Activated naive CD8-positive, alpha-beta T cell treated with anti-CD3 and anti-CD28 coated beads, Interleukin-2, amount 10 ng/mL, durations not matched to agents 7 days and 5 days (primary cell): ENCODE measurements around the gene FHL2. TPM values are rescaled to one million over a fixed set of nuclear protein-coding genes. Genes with fewer than 3 reads are reported as not detected.
"Not testable (repeated sequence)": the region's sequence is repeated elsewhere in the genome, so short reads cannot be mapped to it uniquely, and the experiment has no call there.

Source experiments
- ATAC-seq: fragments of 150-1000 bp; cut with Tn5 transposase; one replicate; pipeline ENCODE4 v1.10.0; 2021; ENCODE audit warnings: low read depth, moderate library complexity
- POLR2A ChIA-PET: fragments of 350-600 bp; sonication (Branson Sonifier 250); formaldehyde crosslinking; loops from one replicate; lab custom pipeline; 2021; ENCODE audit warnings: antibody characterized with exemption; lab: Charles Lee
- DNase-seq: peaks from one replicate; pipeline ENCODE4 v3.0.0; 2021
- H3K27ac Mint-ChIP-seq: one replicate; pipeline ENCODE4 v1.8.0; 2022; ENCODE audit warnings: mild to moderate bottlenecking, mixed read lengths
- H3K27me3 Mint-ChIP-seq: one replicate; pipeline ENCODE4 v1.8.0; 2022; ENCODE audit warnings: mild to moderate bottlenecking, moderate library complexity, mixed read lengths
- H3K36me3 Mint-ChIP-seq: one replicate; pipeline ENCODE4 v1.8.0; 2021; ENCODE audit warnings: mild to moderate bottlenecking, mixed read lengths
- H3K4me1 Mint-ChIP-seq: one replicate; pipeline ENCODE4 v1.8.0; 2021; ENCODE audit warnings: mixed read lengths
- H3K4me3 Mint-ChIP-seq: one replicate; pipeline ENCODE4 v1.8.0; 2022; ENCODE audit warnings: mild to moderate bottlenecking, moderate library complexity, mixed read lengths
- H3K9me3 Mint-ChIP-seq: one replicate; pipeline ENCODE4 v1.8.0; 2021; ENCODE audit warnings: mixed read lengths
- total RNA-seq, 2 experiments: library from RNA; stranded (reverse); gene quantifications; one replicate each; pipeline ENCODE4 v1.2.3, GENCODE V29; 2021

The FHL2 gene
- total RNA-seq, 2 experiments from 2014 or later: 0.80 to 1.1 TPM

GRCh38 chr2:105328281-105329196, 70.3 kb downstream of the FHL2 start:
- H3K36me3 Mint-ChIP-seq: peaks cover 9% of the 10 kb centered on the region
- H3K4me1 Mint-ChIP-seq: peaks cover 27% of the 10 kb centered on the region
- H3K27me3 Mint-ChIP-seq: no peaks in the 10 kb centered on the region
- POLR2A ChIA-PET: interaction anchor here (1.1 to 1.7 kb wide), 4 partner anchors 9 to 27 kb away, joined by 3 to 6 read pairs (median 4); partner anchors contain the start of gene C2orf49
- peak overlapping the region; percentile 88 for H3K27ac Mint-ChIP-seq
- DNase-seq: peak; percentile 54
- no peaks in the 10 kb centered on the region for H3K9me3 Mint-ChIP-seq
- no peak for ATAC-seq
- peak overlapping the region; percentile 86 for H3K4me3 Mint-ChIP-seq

- DNase-seq: no peak
- Mint-ChIP-seq H3K27ac (no peak overlapping the region), H3K9me3 (no peaks in the 10 kb centered on the region), H3K36me3 (peaks cover 9% of the 10 kb centered on the region), H3K4me1 (peaks cover 33% of the 10 kb centered on the region), H3K27me3 (no peaks in the 10 kb centered on the region), H3K4me3 (peak overlapping the region; percentile 86)
- POLR2A ChIA-PET: no interaction called here
- ATAC-seq: no peak
Observed at GRCh38 chr2:105327690-105328089, 71.2 kb downstream of the FHL2 start.

- POLR2A ChIA-PET, H3K27ac Mint-ChIP-seq, ATAC-seq, H3K36me3 Mint-ChIP-seq, H3K4me3 Mint-ChIP-seq, H3K27me3 Mint-ChIP-seq, DNase-seq, H3K9me3 Mint-ChIP-seq: not testable (repeated sequence)
- peaks cover 33% of the 10 kb centered on the region for H3K4me1 Mint-ChIP-seq
Observed at GRCh38 chr2:105327271-105327670, 71.6 kb downstream of the FHL2 start.

GRCh38 chr2:105325389-105325963, 73.4 kb downstream of the FHL2 start:
- H3K27me3 Mint-ChIP-seq: no peaks in the 10 kb centered on the region
- no peak overlapping the region for H3K4me3 Mint-ChIP-seq
- peaks cover 29% of the 10 kb centered on the region for H3K4me1 Mint-ChIP-seq
- no peak for ATAC-seq
- H3K9me3 Mint-ChIP-seq: no peaks in the 10 kb centered on the region
- no peak for DNase-seq
- POLR2A ChIA-PET: no interaction called here
- peaks cover 9% of the 10 kb centered on the region for H3K36me3 Mint-ChIP-seq
- no peak overlapping the region for H3K27ac Mint-ChIP-seq

- Mint-ChIP-seq H3K9me3 (no peaks in the 10 kb centered on the region), H3K36me3 (peaks cover 9% of the 10 kb centered on the region), H3K27me3 (no peaks in the 10 kb centered on the region), H3K27ac (no peak overlapping the region), H3K4me1 (peaks cover 25% of the 10 kb centered on the region), H3K4me3 (no peak overlapping the region)
- ATAC-seq (no peak), DNase-seq (no peak)
- POLR2A ChIA-PET: no interaction called here
Observed at GRCh38 chr2:105324732-105325131, 74.1 kb downstream of the FHL2 start.

GRCh38 chr2:105324101-105324500, 74.8 kb downstream of the FHL2 start:
- DNase-seq (no peak), ATAC-seq (no peak)
- Mint-ChIP-seq H3K27ac (no peak overlapping the region), H3K27me3 (no peaks in the 10 kb centered on the region), H3K36me3 (peaks cover 8% of the 10 kb centered on the region), H3K9me3 (no peaks in the 10 kb centered on the region), H3K4me1 (peaks cover 24% of the 10 kb centered on the region), H3K4me3 (no peak overlapping the region)
- POLR2A ChIA-PET: no interaction called here

- Mint-ChIP-seq H3K36me3 (peaks cover 5% of the 10 kb centered on the region), H3K9me3 (no peaks in the 10 kb centered on the region), H3K4me3 (no peak overlapping the region), H3K27me3 (no peaks in the 10 kb centered on the region), H3K4me1 (peaks cover 17% of the 10 kb centered on the region), H3K27ac (no peak overlapping the region)
- no peak for DNase-seq
- POLR2A ChIA-PET: no interaction called here
- no peak for ATAC-seq
Observed at GRCh38 chr2:105323111-105323510, 75.7 kb downstream of the FHL2 start.

GRCh38 chr2:105321875-105322646, 76.8 kb downstream of the FHL2 start:
- Mint-ChIP-seq H3K36me3 (peaks cover 8% of the 10 kb centered on the region), H3K27ac (no peak overlapping the region), H3K9me3 (no peaks in the 10 kb centered on the region), H3K4me1 (peaks cover 14% of the 10 kb centered on the region), H3K27me3 (no peaks in the 10 kb centered on the region), H3K4me3 (no peak overlapping the region)
- DNase-seq (no peak), ATAC-seq (no peak)
- POLR2A ChIA-PET: no interaction called here

GRCh38 chr2:105320651-105321215, 78.1 kb downstream of the FHL2 start:
- no peak overlapping the region for H3K4me3 Mint-ChIP-seq
- H3K4me1 Mint-ChIP-seq: peaks cover 14% of the 10 kb centered on the region
- DNase-seq: no peak
- ATAC-seq: no peak
- H3K36me3 Mint-ChIP-seq: peaks cover 8% of the 10 kb centered on the region
- no peaks in the 10 kb centered on the region for H3K9me3 Mint-ChIP-seq
- POLR2A ChIA-PET: no interaction called here
- no peaks in the 10 kb centered on the region for H3K27me3 Mint-ChIP-seq
- no peak overlapping the region for H3K27ac Mint-ChIP-seq

GRCh38 chr2:105317937-105318336, 80.9 kb downstream of the FHL2 start:
- peaks cover 5% of the 10 kb centered on the region for H3K36me3 Mint-ChIP-seq
- no peaks in the 10 kb centered on the region for H3K27me3 Mint-ChIP-seq
- no peak overlapping the region for H3K4me3 Mint-ChIP-seq
- no peak for DNase-seq
- ATAC-seq: no peak
- POLR2A ChIA-PET: no interaction called here
- H3K9me3 Mint-ChIP-seq: no peaks in the 10 kb centered on the region
- H3K27ac Mint-ChIP-seq: no peak overlapping the region
- peaks cover 9% of the 10 kb centered on the region for H3K4me1 Mint-ChIP-seq

- no peak for DNase-seq
- POLR2A ChIA-PET: interaction anchor here (1.0 kb wide), 2 partner anchors 13 to 14 kb away, joined by 3 read pairs; partner anchors contain the start of gene TGFBRAP1
- no peak overlapping the region for H3K27ac Mint-ChIP-seq
- H3K27me3 Mint-ChIP-seq: no peaks in the 10 kb centered on the region
- peaks cover 5% of the 10 kb centered on the region for H3K36me3 Mint-ChIP-seq
- H3K9me3 Mint-ChIP-seq: no peaks in the 10 kb centered on the region
- H3K4me3 Mint-ChIP-seq: no peak overlapping the region
- peaks cover 6% of the 10 kb centered on the region for H3K4me1 Mint-ChIP-seq
- ATAC-seq: no peak
Observed at GRCh38 chr2:105315314-105315713, 83.5 kb downstream of the FHL2 start.

GRCh38 chr2:105313877-105314276, 85.0 kb downstream of the FHL2 start:
- POLR2A ChIA-PET: no interaction called here
- no peak overlapping the region for H3K27ac Mint-ChIP-seq

More at GRCh38 chr2:105313877-105314276, 85.0 kb downstream of the FHL2 start:
- Mint-ChIP-seq H3K4me1 (peaks cover 5% of the 10 kb centered on the region), H3K4me3 (no peak overlapping the region), H3K27me3 (no peaks in the 10 kb centered on the region), H3K36me3 (peaks cover 5% of the 10 kb centered on the region), H3K9me3 (no peaks in the 10 kb centered on the region)
- DNase-seq (no peak), ATAC-seq (no peak)
